ENCODE results near the gene MAPK11. TPM values are rescaled to one million over a fixed set of nuclear protein-coding genes. Genes with fewer than 3 reads are reported as not detected.
A peak's percentile ranks its signal among the peaks of the same experiment; 100 is the strongest.

The MAPK11 gene
- total RNA-seq, 1 donor from 2014 or later, result 3.1 TPM

GRCh38 chr22:50257451-50258360 is 12.5 kb downstream of the MAPK11 start:
- Histone ChIP-seq H3K27me3 (ENCODE audit: control insufficient read depth in 3 of 3, insufficient read depth in 3 of 3, low read length in 3 of 3) (no peaks in the 10 kb centered on the region), H3K9me3 (ENCODE audit: control insufficient read depth in 3 of 3, low read length in 3 of 3) (no peaks in the 10 kb centered on the region), H3K36me3 (ENCODE audit: control insufficient read depth in 3 of 3, insufficient read depth in 3 of 3, low read length in 3 of 3) (peaks cover 17 to 29% (median 25%) of the 10 kb centered on the region in 3 donors), H3K27ac (ENCODE audit: low read depth, low read length) (peak overlapping the region; percentile 100), H3K4me1 (ENCODE audit: control insufficient read depth in 3 of 3, insufficient read depth in 3 of 3, low read length in 3 of 3) (peaks cover 43 to 57% (median 53%) of the 10 kb centered on the region in 3 donors), H3K9ac (ENCODE audit: low read depth in 1 of 3, low read length in 3 of 3) (peak overlapping the region; percentile 38 to 80 (median 68)), H3K4me3 (ENCODE audit: low read length in 3 of 3) (peak overlapping the region in 2 of 3 donors; percentile 12 to 49)

- peak overlapping the region in 2 of 3 donors; percentile 12 to 49 for H3K4me3 ChIP-seq (ENCODE audit: low read length in 3 of 3)
- peak overlapping the region; percentile 38 to 80 (median 68) for H3K9ac ChIP-seq (ENCODE audit: low read depth in 1 of 3, low read length in 3 of 3)
- H3K4me1 ChIP-seq (ENCODE audit: control insufficient read depth in 3 of 3, insufficient read depth in 3 of 3, low read length in 3 of 3), result peaks cover 36 to 56% (median 51%) of the 10 kb centered on the region in 3 donors
- H3K9me3 ChIP-seq (ENCODE audit: control insufficient read depth in 3 of 3, low read length in 3 of 3), result no peaks in the 10 kb centered on the region
- peak overlapping the region; percentile 100 for H3K27ac ChIP-seq (ENCODE audit: low read depth, low read length)
- H3K36me3 ChIP-seq (ENCODE audit: control insufficient read depth in 3 of 3, insufficient read depth in 3 of 3, low read length in 3 of 3), result peaks cover 18 to 30% (median 25%) of the 10 kb centered on the region in 3 donors
- H3K27me3 ChIP-seq (ENCODE audit: control insufficient read depth in 3 of 3, insufficient read depth in 3 of 3, low read length in 3 of 3), result no peaks in the 10 kb centered on the region
These were observed 13.1 kb downstream of the MAPK11 start for GRCh38 chr22:50257041-50257440.

GRCh38 chr22:50256258-50256862 is 13.8 kb downstream of the MAPK11 start:
- Histone ChIP-seq H3K36me3 (ENCODE audit: control insufficient read depth in 3 of 3, insufficient read depth in 3 of 3, low read length in 3 of 3) (peaks cover 18 to 30% (median 25%) of the 10 kb centered on the region in 3 donors), H3K4me3 (ENCODE audit: low read length in 3 of 3) (no peak overlapping the region), H3K4me1 (ENCODE audit: control insufficient read depth in 3 of 3, insufficient read depth in 3 of 3, low read length in 3 of 3) (peaks cover 41 to 61% (median 55%) of the 10 kb centered on the region in 3 donors), H3K9me3 (ENCODE audit: control insufficient read depth in 3 of 3, low read length in 3 of 3) (no peaks in the 10 kb centered on the region), H3K9ac (ENCODE audit: low read depth in 1 of 3, low read length in 3 of 3) (peak overlapping the region; percentile 10 to 80 (median 14)), H3K27ac (ENCODE audit: low read depth, low read length) (peak overlapping the region; percentile 100), H3K27me3 (ENCODE audit: control insufficient read depth in 3 of 3, insufficient read depth in 3 of 3, low read length in 3 of 3) (no peaks in the 10 kb centered on the region)

GRCh38 chr22:50255607-50256006 is 14.6 kb downstream of the MAPK11 start:
- Histone ChIP-seq H3K27ac (ENCODE audit: low read depth, low read length) (no peak overlapping the region), H3K9ac (ENCODE audit: low read depth in 1 of 3, low read length in 3 of 3) (peak overlapping the region in 1 of 3 donors; percentile 80), H3K9me3 (ENCODE audit: control insufficient read depth in 3 of 3, low read length in 3 of 3) (no peaks in the 10 kb centered on the region), H3K36me3 (ENCODE audit: control insufficient read depth in 3 of 3, insufficient read depth in 3 of 3, low read length in 3 of 3) (peaks cover 18 to 30% (median 25%) of the 10 kb centered on the region in 3 donors), H3K4me3 (ENCODE audit: low read length in 3 of 3) (no peak overlapping the region), H3K27me3 (ENCODE audit: control insufficient read depth in 3 of 3, insufficient read depth in 3 of 3, low read length in 3 of 3) (no peaks in the 10 kb centered on the region), H3K4me1 (ENCODE audit: control insufficient read depth in 3 of 3, insufficient read depth in 3 of 3, low read length in 3 of 3) (peaks cover 45 to 66% (median 62%) of the 10 kb centered on the region in 3 donors)

- Histone ChIP-seq H3K4me3 (ENCODE audit: low read length in 3 of 3) (no peak overlapping the region), H3K27me3 (ENCODE audit: control insufficient read depth in 3 of 3, insufficient read depth in 3 of 3, low read length in 3 of 3) (no peaks in the 10 kb centered on the region), H3K27ac (ENCODE audit: low read depth, low read length) (no peak overlapping the region), H3K36me3 (ENCODE audit: control insufficient read depth in 3 of 3, insufficient read depth in 3 of 3, low read length in 3 of 3) (peaks cover 18 to 30% (median 25%) of the 10 kb centered on the region in 3 donors), H3K4me1 (ENCODE audit: control insufficient read depth in 3 of 3, insufficient read depth in 3 of 3, low read length in 3 of 3) (peaks cover 47 to 67% (median 64%) of the 10 kb centered on the region in 3 donors), H3K9ac (ENCODE audit: low read depth in 1 of 3, low read length in 3 of 3) (no peak overlapping the region), H3K9me3 (ENCODE audit: control insufficient read depth in 3 of 3, low read length in 3 of 3) (no peaks in the 10 kb centered on the region)
These were observed 15.1 kb downstream of the MAPK11 start for GRCh38 chr22:50255099-50255498.

- no peaks in the 10 kb centered on the region for H3K27me3 ChIP-seq (ENCODE audit: control insufficient read depth in 3 of 3, insufficient read depth in 3 of 3, low read length in 3 of 3)
- peaks cover 49 to 67% (median 65%) of the 10 kb centered on the region in 3 donors for H3K4me1 ChIP-seq (ENCODE audit: control insufficient read depth in 3 of 3, insufficient read depth in 3 of 3, low read length in 3 of 3)
- H3K4me3 ChIP-seq (ENCODE audit: low read length in 3 of 3), result no peak overlapping the region
- H3K27ac ChIP-seq (ENCODE audit: low read depth, low read length), result no peak overlapping the region
- no peaks in the 10 kb centered on the region for H3K9me3 ChIP-seq (ENCODE audit: control insufficient read depth in 3 of 3, low read length in 3 of 3)
- H3K36me3 ChIP-seq (ENCODE audit: control insufficient read depth in 3 of 3, insufficient read depth in 3 of 3, low read length in 3 of 3), result peaks cover 18 to 29% (median 25%) of the 10 kb centered on the region in 3 donors
- no peak overlapping the region for H3K9ac ChIP-seq (ENCODE audit: low read depth in 1 of 3, low read length in 3 of 3)
These were observed 16.2 kb downstream of the MAPK11 start for GRCh38 chr22:50253941-50254340.

GRCh38 chr22:50253046-50253915 is 16.9 kb downstream of the MAPK11 start:
- peaks cover 18 to 29% (median 26%) of the 10 kb centered on the region in 3 donors for H3K36me3 ChIP-seq (ENCODE audit: control insufficient read depth in 3 of 3, insufficient read depth in 3 of 3, low read length in 3 of 3)
- H3K27me3 ChIP-seq (ENCODE audit: control insufficient read depth in 3 of 3, insufficient read depth in 3 of 3, low read length in 3 of 3), result no peaks in the 10 kb centered on the region

GRCh38 chr22:50252082-50253045 is 17.8 kb downstream of the MAPK11 start:
- no peaks in the 10 kb centered on the region for H3K27me3 ChIP-seq (ENCODE audit: control insufficient read depth in 3 of 3, insufficient read depth in 3 of 3, low read length in 3 of 3)
- H3K9me3 ChIP-seq (ENCODE audit: control insufficient read depth in 3 of 3, low read length in 3 of 3), result no peaks in the 10 kb centered on the region
- H3K4me3 ChIP-seq (ENCODE audit: low read length in 3 of 3), result no peak overlapping the region
- peak overlapping the region in 1 of 3 donors; percentile 40 for H3K9ac ChIP-seq (ENCODE audit: low read depth in 1 of 3, low read length in 3 of 3)
- H3K27ac ChIP-seq (ENCODE audit: low read depth, low read length), result peak overlapping the region; percentile 37
- H3K4me1 ChIP-seq (ENCODE audit: control insufficient read depth in 3 of 3, insufficient read depth in 3 of 3, low read length in 3 of 3), result peaks cover 39 to 66% (median 59%) of the 10 kb centered on the region in 3 donors
- peaks cover 21 to 36% (median 35%) of the 10 kb centered on the region in 3 donors for H3K36me3 ChIP-seq (ENCODE audit: control insufficient read depth in 3 of 3, insufficient read depth in 3 of 3, low read length in 3 of 3)

More at GRCh38 chr22:50253046-50253915, 16.9 kb downstream of the MAPK11 start:
- H3K4me3 ChIP-seq (ENCODE audit: low read length in 3 of 3), result no peak overlapping the region
- no peaks in the 10 kb centered on the region for H3K9me3 ChIP-seq (ENCODE audit: control insufficient read depth in 3 of 3, low read length in 3 of 3)
- H3K4me1 ChIP-seq (ENCODE audit: control insufficient read depth in 3 of 3, insufficient read depth in 3 of 3, low read length in 3 of 3), result peaks cover 44 to 67% (median 64%) of the 10 kb centered on the region in 3 donors
- H3K27ac ChIP-seq (ENCODE audit: low read depth, low read length), result no peak overlapping the region
- H3K9ac ChIP-seq (ENCODE audit: low read depth in 1 of 3, low read length in 3 of 3), result peak overlapping the region in 1 of 3 donors; percentile 40
